GM12872 (cell line): Measurements from ENCODE around the gene PCSK5.

Experiments
- CTCF ChIP-seq: IDR thresholded peaks from 3 replicates; pipeline ENCODE4 v1.5.1; 2011; ENCODE audit warnings: low read depth, mild to moderate bottlenecking, low read length, moderate library complexity; ENCODE audit not compliant: insufficient read depth

PCSK5 gene

GRCh38 chr9:76137931-76138330 lies 247.5 kb downstream of the PCSK5 start:
- no peak for TF ChIP-seq CTCF

- no peak for TF ChIP-seq CTCF
Measured at GRCh38 chr9:76138360-76138759, 247.9 kb downstream of the PCSK5 start.

GRCh38 chr9:76143834-76144233 lies 253.4 kb downstream of the PCSK5 start:
- TF ChIP-seq CTCF: no peak

DNA sequence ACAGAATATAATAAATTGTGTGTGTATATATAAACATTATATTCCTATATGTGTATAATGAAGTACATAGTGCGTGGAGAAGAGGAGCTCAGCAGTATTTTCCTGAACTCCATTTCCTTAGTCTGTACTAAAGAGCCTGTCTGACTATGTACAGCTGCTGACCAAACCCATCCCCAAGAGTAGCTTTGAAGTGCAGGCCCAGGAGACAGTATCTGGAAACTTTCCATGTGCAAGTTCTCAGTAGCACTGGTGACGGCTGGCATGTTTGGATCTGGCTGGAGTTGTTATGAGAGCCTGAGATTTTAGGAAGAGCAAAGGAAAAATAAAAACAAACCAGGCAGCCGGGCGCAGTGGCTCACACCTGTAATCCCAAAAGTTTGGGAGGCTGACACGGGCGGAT lies 259.5 kb downstream of the PCSK5 start:
- TF ChIP-seq CTCF: no peak

DNA sequence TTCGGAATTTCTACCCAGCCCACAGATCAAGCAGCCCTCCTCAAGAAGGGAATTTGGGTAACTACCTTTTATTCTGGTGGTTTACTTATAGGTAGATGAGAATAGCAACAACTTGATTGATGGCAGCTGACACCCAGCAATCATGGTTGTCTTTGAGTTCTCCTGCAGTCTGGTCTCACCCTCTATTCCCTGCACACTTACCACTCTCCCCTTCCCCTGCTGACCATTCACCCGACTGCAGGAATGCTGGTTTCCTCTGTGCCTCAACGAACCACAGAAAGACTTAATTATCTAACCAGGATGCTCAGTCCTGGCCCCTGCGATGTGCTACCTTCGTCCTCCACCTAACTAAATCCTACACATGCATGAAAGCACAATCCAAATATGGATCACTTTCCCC lies 260.8 kb downstream of the PCSK5 start:
- TF ChIP-seq CTCF: no peak

DNA sequence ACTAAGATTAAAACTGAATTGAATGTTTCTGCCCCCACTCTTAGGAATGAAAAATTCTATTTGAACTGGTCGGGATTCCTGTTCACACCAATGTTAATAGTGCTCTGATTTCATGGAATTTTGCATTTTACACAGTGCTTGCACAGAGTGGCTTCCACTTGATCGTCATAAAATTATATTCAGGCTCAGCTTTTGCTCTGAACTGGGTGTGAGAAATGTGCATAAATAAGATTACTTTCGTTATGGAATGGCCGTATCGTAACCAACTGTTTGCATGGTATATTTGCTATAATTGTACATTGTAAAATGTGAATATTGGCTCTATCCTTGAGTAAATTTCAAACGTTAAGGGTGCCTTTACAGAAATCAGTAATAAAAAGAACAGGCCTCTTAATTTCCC lies 262.9 kb downstream of the PCSK5 start:
- TF ChIP-seq CTCF: no peak

DNA sequence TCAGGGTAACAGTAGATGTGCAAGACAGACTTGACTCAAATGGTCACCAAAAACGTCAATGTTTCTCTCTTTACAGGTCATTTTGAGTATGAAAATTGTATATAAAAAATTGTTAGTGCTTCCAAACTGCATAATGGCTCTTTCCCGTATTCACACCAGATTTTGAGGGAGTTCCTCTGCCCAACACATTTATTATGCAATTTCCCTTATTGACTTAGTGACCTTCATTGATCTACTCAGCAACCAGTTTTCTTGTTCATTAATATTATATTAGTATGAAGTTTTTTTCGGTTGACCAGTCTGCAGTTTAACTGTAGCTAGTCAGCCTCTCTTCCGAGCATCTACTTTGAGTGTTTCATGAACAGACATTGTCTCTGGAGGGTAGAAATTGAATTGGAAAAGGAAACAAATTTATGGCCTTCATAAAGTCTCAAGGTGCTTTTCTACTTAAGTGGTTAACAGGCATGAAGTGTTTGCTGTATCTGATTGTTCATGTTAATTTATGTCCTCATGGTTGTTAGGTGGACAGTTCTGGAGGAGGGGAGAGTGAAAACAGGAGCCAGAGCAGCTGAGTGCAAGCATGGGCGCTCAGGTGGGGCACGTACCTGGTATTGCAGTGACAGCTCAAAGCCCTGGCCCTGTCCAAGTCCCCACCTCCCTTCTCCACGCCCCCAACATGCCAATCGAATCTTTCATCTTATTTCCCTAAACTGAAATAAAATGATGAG lies 263.6 kb downstream of the PCSK5 start:
- no peak for TF ChIP-seq CTCF

GRCh38 chr9:76155361-76155760 lies 264.9 kb downstream of the PCSK5 start:
- TF ChIP-seq CTCF: no peak
